SK-N-SH (cell line): ENCODE results near the gene KIF4A. TPM values are rescaled to one million over a fixed set of nuclear protein-coding genes. Genes with fewer than 3 reads are reported as not detected.
"Not testable (repeated sequence)": the region's sequence is repeated elsewhere in the genome, so short reads cannot be mapped to it uniquely, and the experiment has no call there.

Source experiments
- CTCF ChIA-PET: fragments of 300-600, 350-600 bp; formaldehyde crosslinking; extraction: SDS; loops from one replicate; lab custom pipeline; 2021; lab: Yijun Ruan, JAX
- POLR2A ChIA-PET: fragments of 350-600 bp; sonication (Branson Sonifier 250); formaldehyde crosslinking; extraction: SDS; loops from one replicate; lab custom pipeline; 2020; ENCODE audit warnings: antibody characterized with exemption, inconsistent platforms; lab: Yijun Ruan, JAX
- DNase-seq: peaks from one replicate; pipeline ENCODE4 v3.0.0; 2012
- H2AFZ ChIP-seq: fragments of 200-600 bp; sonication (generic); 2 replicates; pipeline ENCODE4 v1.8.1; 2016; ENCODE audit warnings: antibody characterized with exemption, mild to moderate bottlenecking, low read depth
- H3F3A ChIP-seq: fragments of 200-600 bp; sonication (generic); replicated peaks from 2 replicates; pipeline ENCODE3; 2016; ENCODE audit warnings: antibody characterized with exemption, mild to moderate bottlenecking; ENCODE audit not compliant: insufficient read depth
- H3K27ac ChIP-seq, 2 experiments: fragments of 200-500 bp in 1 of 2; fragments of 200-600 bp in 1 of 2; sonication (Bioruptor generic) in 1 of 2; sonication (generic), shearing (Covaris generic) in 1 of 2; 2 replicates each; pipeline versions ENCODE4 v1.5.1 to v1.6.1; 2014 to 2016; ENCODE audit warnings: low read depth in 2 of 2, inconsistent platforms in 1 of 2, low read length in 1 of 2, mild to moderate bottlenecking in 1 of 2, mixed read lengths in 1 of 2
- H3K27me3 ChIP-seq: fragments of 200-600 bp; sonication (generic), shearing (Covaris generic); 2 replicates; pipeline ENCODE4 v1.6.1; 2016; ENCODE audit warnings: mixed run types; ENCODE audit not compliant: insufficient read depth
- H3K36me3 ChIP-seq, 2 experiments: fragments of 200-500 bp in 1 of 2; fragments of 200-600 bp in 1 of 2; sonication (Bioruptor generic) in 1 of 2; sonication (generic) in 1 of 2; replicated peaks in 1 of 2; 2 replicates each; pipeline versions ENCODE3 to v1.5.1; 2014 to 2016; ENCODE audit warnings: low read length in 1 of 2, mild to moderate bottlenecking in 1 of 2; ENCODE audit not compliant: insufficient read depth in 2 of 2, control insufficient read depth in 1 of 2
- H3K4me1 ChIP-seq, 2 experiments: fragments of 200-500 bp in 1 of 2; fragments of 200-600 bp in 1 of 2; sonication (Bioruptor generic) in 1 of 2; sonication (generic), shearing (Covaris generic) in 1 of 2; 2 replicates each; pipeline versions ENCODE4 v1.5.1 to v1.6.1; 2014 to 2016; ENCODE audit warnings: low read depth in 1 of 2, low read length in 1 of 2, mixed run types in 1 of 2; ENCODE audit not compliant: insufficient read depth in 2 of 2, control insufficient read depth in 1 of 2
- H3K4me2 ChIP-seq: fragments of 200-600 bp; sonication (generic), shearing (Covaris generic); 2 replicates; pipeline ENCODE4 v1.6.1; 2017; ENCODE audit warnings: mixed run types
- H3K4me3 ChIP-seq, 2 experiments: fragments of 200-500 bp in 1 of 2; fragments of 200-600 bp in 1 of 2; sonication (Bioruptor generic) in 1 of 2; sonication (generic), shearing (Covaris generic) in 1 of 2; 2 replicates each; pipeline versions ENCODE4 v1.5.1 to v1.8.1; 2014 to 2016; ENCODE audit warnings: low read depth in 2 of 2, inconsistent platforms in 1 of 2, low read length in 1 of 2, mild to moderate bottlenecking in 1 of 2, mixed read lengths in 1 of 2, moderate library complexity in 1 of 2
- H3K79me2 ChIP-seq: fragments of 200-600 bp; sonication (generic); 2 replicates; pipeline ENCODE4 v1.8.1; 2017; ENCODE audit warnings: mild to moderate bottlenecking; ENCODE audit not compliant: insufficient read depth
- H3K9ac ChIP-seq: fragments of 200-600 bp; sonication (generic); 2 replicates; pipeline ENCODE4 v1.6.1; 2017; ENCODE audit warnings: mixed run types
- H3K9me2 ChIP-seq: fragments of 200-600 bp; sonication (generic); 2 replicates; pipeline ENCODE4 v1.6.1; 2017; ENCODE audit warnings: mixed run types
- H3K9me3 ChIP-seq: fragments of 200-600 bp; sonication (generic); 2 replicates; pipeline ENCODE4 v1.6.1; 2017; ENCODE audit warnings: mixed run types, mild to moderate bottlenecking, moderate library complexity
- H4K20me1 ChIP-seq: fragments of 200-600 bp; sonication (generic); 2 replicates; pipeline ENCODE4 v1.6.1; 2017; ENCODE audit warnings: mild to moderate bottlenecking, mixed run types; ENCODE audit not compliant: insufficient read depth
- CHD2 ChIP-seq: fragments of 150-350 bp; IDR thresholded peaks from 2 replicates; pipeline ENCODE4 v1.6.1; 2018; ENCODE audit warnings: low read length; ENCODE audit not compliant: partially characterized antibody
- ELF1 ChIP-seq: IDR thresholded peaks from 2 replicates; pipeline ENCODE4 v1.4.0; 2012
- EP300 ChIP-seq, 2 experiments: IDR thresholded peaks; 2 replicates each; pipeline versions ENCODE4 v1.4.0 to v1.6.1; 2012; ENCODE audit warnings: borderline replicate concordance in 1 of 2, low read depth in 1 of 2, low read length in 1 of 2
- FOSL2 ChIP-seq: IDR thresholded peaks from 2 replicates; pipeline ENCODE4 v1.4.0; 2012; ENCODE audit warnings: low read depth, mild to moderate bottlenecking, moderate library complexity, borderline replicate concordance
- FOXM1 ChIP-seq: IDR thresholded peaks from 2 replicates; pipeline ENCODE4 v1.4.0; 2012; ENCODE audit warnings: low read depth, mild to moderate bottlenecking
- GABPA ChIP-seq: IDR thresholded peaks from 2 replicates; pipeline ENCODE4 v1.4.0; 2012; ENCODE audit warnings: low read depth, mild to moderate bottlenecking
- MAX ChIP-seq: IDR thresholded peaks from 2 replicates; pipeline ENCODE4 v1.4.0; 2012; ENCODE audit warnings: low read depth
- MEF2A ChIP-seq: IDR thresholded peaks from 2 replicates; pipeline ENCODE4 v1.4.0; 2012; ENCODE audit warnings: low read depth, borderline replicate concordance
- MXI1 ChIP-seq: IDR thresholded peaks from 2 replicates; pipeline ENCODE4 v1.6.1; 2012; ENCODE audit warnings: mild to moderate bottlenecking, low read depth, low read length, improper control_type of control experiment
- RAD21 ChIP-seq: IDR thresholded peaks from 2 replicates; pipeline ENCODE4 v1.6.1; 2012; ENCODE audit warnings: mild to moderate bottlenecking, low read length
- RCOR1 ChIP-seq: fragments of 150-350 bp; IDR thresholded peaks from 2 replicates; pipeline ENCODE4 v1.6.1; 2017; ENCODE audit warnings: antibody characterized with exemption, low read length
- REST ChIP-seq: IDR thresholded peaks from 2 replicates; pipeline ENCODE4 v1.6.1; 2012; ENCODE audit warnings: mild to moderate bottlenecking, low read depth, low read length, moderate library complexity
- RXRA ChIP-seq: IDR thresholded peaks from 2 replicates; pipeline ENCODE4 v1.4.0; 2012; ENCODE audit warnings: low read depth, mild to moderate bottlenecking, borderline replicate concordance
- TEAD4 ChIP-seq: IDR thresholded peaks from 2 replicates; pipeline ENCODE4 v1.4.0; 2012; ENCODE audit warnings: mild to moderate bottlenecking, borderline replicate concordance; ENCODE audit not compliant: insufficient read depth
- WGBS: methylation state at CpG from one replicate; pipeline ENCODE4 v1.1.6; 2017; ENCODE audit warnings: low lambda C conversion rate; 5-methylcytosine and 5-hydroxymethylcytosine counted together
- polyA plus RNA-seq, 3 experiments: library from polyadenylated mRNA; depleted of rRNA; stranded (reverse); fragments of >200 nt; gene quantifications; 2 replicates each; pipeline ENCODE4 v1.2.3, GENCODE V29; 2012
- TF ChIP-seq, protein P1 (sequence below): fragments of 150-350 bp; IDR thresholded peaks from 2 replicates; pipeline ENCODE4 v1.6.1; 2016; ENCODE audit warnings: mild to moderate bottlenecking, low read depth, low read length

KIF4A gene
- polyA plus RNA-seq, 1 of the 3 experiments (the other 2 are of a cell fraction), result 11.5 TPM

DNA sequence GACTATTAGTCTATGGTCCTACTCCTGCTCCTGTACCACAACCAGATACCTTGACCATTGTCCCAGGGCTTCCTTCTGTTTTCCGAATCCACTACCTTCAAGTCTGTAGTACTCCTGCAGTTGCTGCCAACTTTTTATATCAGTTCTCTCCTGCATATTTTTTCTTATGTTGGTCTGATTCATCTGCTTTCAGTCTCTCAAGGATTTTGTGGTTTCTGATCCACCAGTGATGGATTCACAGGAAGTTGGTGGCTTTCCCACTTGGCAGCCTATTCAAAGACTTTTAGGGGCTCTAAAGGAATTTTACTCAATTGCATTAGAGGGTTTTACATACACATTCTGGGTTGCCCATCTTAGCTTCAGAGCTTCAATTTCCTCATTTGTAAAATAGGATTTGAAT, 23.6 kb downstream of the KIF4A start (continued):
- TF ChIP-seq EP300 (IDR thresholded peaks at IDR 0.05; ENCODE audit: borderline replicate concordance in 1 of 2, low read depth in 1 of 2, low read length in 1 of 2) (no peak), RXRA (no peak), FOSL2 (peak; percentile 15; the same call in 1 of the 2 replicates), TEAD4 (no peak), CHD2 (no peak), ELF1 (no peak), RAD21 (no peak)
- TF ChIP-seq, protein P1, sequence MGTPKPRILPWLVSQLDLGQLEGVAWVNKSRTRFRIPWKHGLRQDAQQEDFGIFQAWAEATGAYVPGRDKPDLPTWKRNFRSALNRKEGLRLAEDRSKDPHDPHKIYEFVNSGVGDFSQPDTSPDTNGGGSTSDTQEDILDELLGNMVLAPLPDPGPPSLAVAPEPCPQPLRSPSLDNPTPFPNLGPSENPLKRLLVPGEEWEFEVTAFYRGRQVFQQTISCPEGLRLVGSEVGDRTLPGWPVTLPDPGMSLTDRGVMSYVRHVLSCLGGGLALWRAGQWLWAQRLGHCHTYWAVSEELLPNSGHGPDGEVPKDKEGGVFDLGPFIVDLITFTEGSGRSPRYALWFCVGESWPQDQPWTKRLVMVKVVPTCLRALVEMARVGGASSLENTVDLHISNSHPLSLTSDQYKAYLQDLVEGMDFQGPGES, result no peak

DNA sequence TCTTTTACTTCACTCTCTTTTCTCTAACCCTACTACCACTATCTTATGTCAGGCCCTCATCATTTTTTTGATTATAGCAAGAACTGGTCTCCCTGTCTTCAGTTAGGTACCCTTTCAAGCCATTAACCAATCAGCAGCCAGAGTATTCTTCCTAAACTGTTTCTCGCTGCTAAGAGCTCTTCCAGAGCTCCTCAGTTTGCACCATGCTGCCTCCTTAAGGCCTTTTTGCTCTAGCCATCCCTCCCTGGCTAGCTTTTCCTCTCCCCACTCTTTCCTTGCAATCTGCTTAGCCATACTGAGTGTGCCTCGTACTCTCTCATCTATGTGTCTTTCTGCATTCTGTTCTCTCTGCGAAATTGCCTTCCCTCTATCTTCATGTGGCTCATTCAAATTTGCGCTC, 32.9 kb downstream of the KIF4A start:
- no peak overlapping the region for H3K27ac ChIP-seq
- H3K36me3 ChIP-seq, result peaks cover 0 to 4% of the 10 kb centered on the region in 2 experiments
- no peak overlapping the region for H3K4me2 ChIP-seq
- no peaks in the 10 kb centered on the region for H3K9me2 ChIP-seq
- DNase-seq, result no peak
- H3F3A ChIP-seq, result no peaks in the 10 kb centered on the region
- H3K9me3 ChIP-seq, result no peaks in the 10 kb centered on the region
- WGBS, result 78% methylated on average over 4 of the region's 4 CpGs
- no peak for TF ChIP-seq RCOR1
- TF ChIP-seq MAX, result no peak
- no peak for TF ChIP-seq FOXM1
- TF ChIP-seq CHD2, result no peak
- TF ChIP-seq MXI1, result no peak
- no peak for TF ChIP-seq GABPA
- TF ChIP-seq MEF2A, result no peak
- TF ChIP-seq REST, result no peak
- TF ChIP-seq RAD21, result no peak
- CTCF ChIA-PET, result no interaction called here
- H3K4me3 ChIP-seq, result no peak overlapping the region
- POLR2A ChIA-PET, result no interaction called here
- peaks cover 21% of the 10 kb centered on the region; the same call in 1 of the 2 replicates for H3K79me2 ChIP-seq
- H2AFZ ChIP-seq, result no peak overlapping the region
- H4K20me1 ChIP-seq, result no peaks in the 10 kb centered on the region
- H3K9ac ChIP-seq, result no peak overlapping the region
- H3K4me1 ChIP-seq, result no peaks in the 10 kb centered on the region
- no peaks in the 10 kb centered on the region for H3K27me3 ChIP-seq

DNA sequence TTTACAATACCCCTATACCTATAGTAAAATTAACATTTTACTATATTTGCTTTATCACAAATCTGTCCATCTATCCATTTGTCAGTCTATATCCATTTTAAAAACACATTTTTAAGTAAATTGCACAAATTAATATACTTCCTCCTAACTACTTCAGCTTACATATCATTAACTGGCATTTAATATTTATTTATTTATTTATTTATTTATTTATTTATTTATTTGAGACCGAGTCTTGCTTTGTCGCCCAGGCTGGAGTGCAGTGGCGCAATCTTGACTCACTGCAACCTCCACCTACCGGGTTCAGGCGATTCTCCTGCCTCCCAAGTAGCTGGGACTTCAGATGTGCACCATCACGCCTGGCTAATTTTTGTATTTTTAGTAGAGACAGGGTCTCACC, 33.7 kb downstream of the KIF4A start:
- H3K4me2 ChIP-seq, H3K9ac ChIP-seq, H3K4me3 ChIP-seq, H4K20me1 ChIP-seq, POLR2A ChIA-PET, DNase-seq, H3K27me3 ChIP-seq, H2AFZ ChIP-seq, H3K4me1 ChIP-seq, H3K9me2 ChIP-seq, H3F3A ChIP-seq, H3K9me3 ChIP-seq, H3K27ac ChIP-seq, H3K36me3 ChIP-seq: not testable (repeated sequence)
- 62% methylated on average over 6 of the region's 6 CpGs for WGBS
- CTCF ChIA-PET, result interaction anchor here (1.1 kb wide), 1 partner anchor 9 kb away, joined by 4 read pairs; no protein-coding TSS in a partner anchor
- peaks cover 22% of the 10 kb centered on the region; the same call in 1 of the 2 replicates for H3K79me2 ChIP-seq
